ENCODE results near the gene ZBTB7C.
"Not testable (repeated sequence)": the region's sequence is repeated elsewhere in the genome, so short reads cannot be mapped to it uniquely, and the experiment has no call there.

Gene ZBTB7C

GRCh38 chr18:48296581-48296980 lies 112.6 kb downstream of the ZBTB7C start:
- DNase-seq (ENCODE audit: low read depth) = no peak

DNA sequence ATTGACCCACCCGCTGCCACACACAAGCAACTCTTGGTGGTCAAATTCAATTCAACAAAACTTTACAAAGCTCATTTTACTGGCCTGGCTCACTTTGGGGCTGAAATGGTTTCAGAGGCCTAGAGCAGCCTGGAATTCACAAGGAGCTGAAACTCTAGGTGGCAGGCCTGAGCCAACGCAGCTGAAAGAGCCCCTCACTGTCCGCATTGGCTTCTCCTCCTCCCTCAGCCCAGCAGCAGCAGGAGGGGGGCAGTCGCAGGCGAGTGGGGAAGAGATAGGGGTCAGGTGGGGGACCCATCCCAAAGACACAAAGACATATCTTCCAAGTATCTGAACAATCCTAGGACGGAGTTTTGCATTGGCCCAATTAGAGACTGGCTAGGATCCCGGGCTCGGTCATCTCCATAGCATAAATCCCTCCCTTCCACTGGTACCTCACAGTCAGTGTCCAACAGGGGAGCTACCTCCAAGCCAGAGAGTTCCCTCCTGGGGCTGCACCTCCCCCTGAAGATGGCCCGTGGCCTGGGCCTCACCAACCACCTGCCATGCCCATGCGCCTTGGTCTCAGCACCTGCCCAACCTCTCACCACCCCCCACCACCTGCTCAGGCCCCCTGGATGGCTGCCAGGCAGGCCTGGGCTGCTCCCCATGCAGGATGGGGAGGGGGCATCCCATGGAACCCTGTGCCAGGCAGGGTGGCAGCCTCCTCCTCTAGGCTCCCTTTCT lies 113.4 kb downstream of the ZBTB7C start:
- DNase-seq (ENCODE audit: low read depth) = no peak

DNA sequence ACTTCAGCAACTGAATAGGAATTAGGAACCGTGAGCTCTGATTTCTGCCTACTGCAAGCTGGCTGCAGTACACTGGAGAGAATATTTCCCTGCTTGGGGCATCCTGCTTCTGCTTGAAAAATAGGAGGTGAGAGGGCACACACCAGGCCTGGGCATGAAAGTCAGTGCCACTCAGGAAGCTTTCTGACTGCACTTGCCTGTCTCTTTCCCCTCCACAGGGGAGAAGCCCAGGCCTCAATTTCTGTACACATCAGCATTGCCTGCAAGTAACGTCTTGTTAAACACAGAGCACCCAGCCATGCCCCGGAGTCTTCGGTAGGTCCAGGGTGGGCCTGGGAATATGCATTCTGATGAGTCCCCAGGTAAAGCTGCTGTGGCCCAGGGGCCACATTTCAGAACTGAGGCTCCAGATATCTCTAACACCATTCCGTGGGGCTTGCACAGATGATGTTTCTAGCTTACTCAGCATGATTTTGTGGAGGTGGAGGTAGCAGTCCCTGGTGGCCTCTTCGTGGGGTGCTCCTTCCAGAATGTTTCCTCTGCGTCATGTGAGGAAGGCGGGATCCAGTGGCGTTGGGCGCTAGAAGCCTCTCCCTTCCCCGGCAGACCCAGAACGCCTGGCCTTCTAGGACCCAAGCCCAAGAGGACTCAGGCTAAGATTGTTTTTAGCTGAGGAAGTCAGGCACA lies 114.1 kb downstream of the ZBTB7C start:
- no peak for DNase-seq (ENCODE audit: low read depth)

- no peak for DNase-seq (ENCODE audit: low read depth)
Observed at GRCh38 chr18:48293954-48294898, 115.0 kb downstream of the ZBTB7C start.

GRCh38 chr18:48292782-48293424 lies 116.3 kb downstream of the ZBTB7C start:
- DNase-seq (ENCODE audit: low read depth) = no peak

GRCh38 chr18:48292229-48292628 lies 117.0 kb downstream of the ZBTB7C start:
- no peak for DNase-seq (ENCODE audit: low read depth)

GRCh38 chr18:48290162-48290926 lies 118.8 kb downstream of the ZBTB7C start:
- no peak for DNase-seq (ENCODE audit: low read depth)

DNA sequence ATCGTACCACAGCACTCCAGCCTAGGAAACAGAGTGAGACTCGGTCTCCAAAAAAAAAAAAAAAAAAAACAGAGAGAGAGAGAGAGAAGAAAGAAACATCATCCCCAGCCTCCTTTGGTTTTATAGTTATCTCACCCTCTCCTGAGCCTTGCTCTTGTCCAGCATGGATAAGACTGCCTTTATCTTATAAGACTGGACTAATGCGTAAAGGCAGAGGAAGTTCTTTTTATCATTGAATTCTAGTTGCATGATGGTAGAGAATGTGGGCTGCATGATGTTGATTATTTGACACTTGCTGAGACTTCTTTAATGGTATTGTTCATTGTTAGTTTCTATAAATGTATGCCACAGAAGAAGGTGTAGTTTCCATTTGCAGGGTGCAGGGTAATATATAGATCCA lies 124.4 kb downstream of the ZBTB7C start:
- no peak for DNase-seq (ENCODE audit: low read depth)

DNA sequence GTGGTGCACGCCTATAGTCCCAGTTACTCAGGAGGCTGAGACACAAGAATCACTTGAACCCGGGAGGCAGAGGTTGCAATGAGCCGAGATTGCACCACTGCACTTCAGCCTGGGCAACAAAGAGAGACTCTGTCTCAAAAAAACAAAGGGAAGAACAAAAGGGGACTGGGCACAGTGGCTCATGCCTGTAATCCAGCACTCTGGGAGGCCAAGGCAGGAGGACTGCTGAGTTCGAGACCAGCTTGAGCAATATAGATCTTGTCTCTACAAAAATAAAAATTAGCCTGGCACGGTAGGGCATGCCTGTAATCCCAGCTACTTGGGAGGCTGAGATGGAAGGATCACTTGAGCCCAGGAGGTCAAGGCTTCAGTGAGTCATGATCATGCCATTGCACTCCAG lies 125.2 kb downstream of the ZBTB7C start:
- DNase-seq (ENCODE audit: low read depth) = not testable (repeated sequence)

GRCh38 chr18:48281460-48281859 lies 127.7 kb downstream of the ZBTB7C start:
- not testable (repeated sequence) for DNase-seq (ENCODE audit: low read depth)

DNA sequence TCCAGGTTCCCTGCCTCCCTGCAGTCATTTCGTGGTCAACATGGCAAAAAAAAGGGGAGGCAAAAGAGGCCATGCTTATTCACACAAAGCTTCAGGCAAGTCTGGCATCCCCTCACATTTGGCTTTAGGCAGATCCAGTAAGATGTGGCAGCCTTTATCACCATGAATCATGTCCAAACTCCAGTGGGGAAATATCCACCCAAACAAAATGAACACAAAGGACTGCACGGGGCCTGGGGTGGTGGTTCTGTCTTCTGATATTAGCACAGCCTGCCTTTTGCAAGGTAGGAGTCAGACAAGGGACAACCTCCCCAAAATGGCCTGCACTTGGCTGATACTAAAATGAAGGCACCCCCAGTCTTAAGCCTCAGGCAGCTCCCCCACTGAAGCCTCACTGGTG lies 129.9 kb downstream of the ZBTB7C start:
- DNase-seq (ENCODE audit: low read depth) = no peak

- no peak for DNase-seq (ENCODE audit: low read depth)
Observed at GRCh38 chr18:48278081-48278480, 131.1 kb downstream of the ZBTB7C start.

DNA sequence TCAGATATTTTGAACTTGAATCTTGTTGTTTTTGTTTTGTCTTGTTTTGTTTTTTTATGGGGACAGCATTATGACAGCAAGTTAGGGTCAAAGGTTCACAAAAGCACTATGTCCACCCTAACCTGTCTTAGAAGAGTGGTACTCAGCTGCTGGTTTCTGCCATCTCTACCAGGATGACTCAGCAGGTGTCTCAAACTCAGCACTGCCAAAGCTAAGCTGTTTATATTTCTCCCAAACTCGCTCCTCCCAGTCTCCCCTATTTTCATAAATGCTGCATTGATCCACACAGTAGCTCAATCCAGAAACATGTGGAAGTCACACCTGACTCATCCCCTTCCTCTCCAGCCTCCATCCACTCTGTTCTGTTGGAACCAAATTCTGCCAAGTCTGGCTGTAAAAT lies 134.9 kb downstream of the ZBTB7C start:
- DNase-seq (ENCODE audit: low read depth) = no peak

GRCh38 chr18:48270929-48271328 lies 138.3 kb downstream of the ZBTB7C start:
- no peak for DNase-seq (ENCODE audit: low read depth)

GRCh38 chr18:48265328-48265727 lies 143.9 kb downstream of the ZBTB7C start:
- DNase-seq (ENCODE audit: low read depth) = no peak

DNA sequence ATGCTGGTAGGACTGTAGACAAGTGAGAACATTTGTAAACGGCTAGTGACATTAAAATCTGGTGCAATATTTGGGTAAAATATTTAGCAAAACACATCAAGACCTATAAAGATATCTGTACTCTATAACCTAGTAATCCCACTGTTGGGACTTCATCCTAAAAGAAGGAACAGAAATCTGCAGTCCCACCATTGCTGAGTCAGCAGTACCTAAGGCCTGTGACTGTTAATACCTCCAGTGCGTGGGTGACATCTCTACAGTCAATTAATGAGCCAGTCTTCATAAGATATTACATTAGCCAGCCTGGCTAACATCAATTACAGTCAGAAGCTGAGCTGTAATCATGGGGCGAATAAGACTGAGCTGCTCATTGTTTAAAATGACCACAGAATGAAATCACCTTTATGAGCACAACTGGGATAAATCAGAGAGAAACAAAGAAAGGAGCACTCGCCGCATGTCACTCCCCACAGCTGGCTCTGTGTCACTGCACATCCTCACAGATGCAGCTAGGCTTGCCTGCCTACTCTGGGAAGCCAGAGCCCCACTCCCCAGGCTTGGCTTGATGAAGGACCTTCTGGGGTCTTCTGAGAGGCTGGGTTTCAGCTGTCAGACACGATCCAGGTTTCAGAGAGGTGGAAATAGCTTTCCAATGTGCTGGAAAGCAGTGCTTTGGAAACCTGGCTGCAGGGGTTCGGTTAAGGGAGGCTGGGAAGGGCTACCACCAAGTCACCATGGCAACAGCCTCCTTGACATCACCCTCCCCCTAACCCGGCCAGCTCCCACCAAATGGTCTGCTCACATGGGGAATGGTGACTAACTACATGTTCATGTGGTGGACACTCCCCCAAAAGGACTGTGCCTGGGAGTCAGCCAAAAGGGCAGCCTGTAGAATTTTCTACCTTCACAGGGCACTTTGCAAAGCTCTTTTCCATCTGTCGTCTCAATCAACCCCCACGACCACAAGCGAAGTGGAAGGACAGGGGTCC lies 145.0 kb downstream of the ZBTB7C start:
- no peak for DNase-seq (ENCODE audit: low read depth)

DNA sequence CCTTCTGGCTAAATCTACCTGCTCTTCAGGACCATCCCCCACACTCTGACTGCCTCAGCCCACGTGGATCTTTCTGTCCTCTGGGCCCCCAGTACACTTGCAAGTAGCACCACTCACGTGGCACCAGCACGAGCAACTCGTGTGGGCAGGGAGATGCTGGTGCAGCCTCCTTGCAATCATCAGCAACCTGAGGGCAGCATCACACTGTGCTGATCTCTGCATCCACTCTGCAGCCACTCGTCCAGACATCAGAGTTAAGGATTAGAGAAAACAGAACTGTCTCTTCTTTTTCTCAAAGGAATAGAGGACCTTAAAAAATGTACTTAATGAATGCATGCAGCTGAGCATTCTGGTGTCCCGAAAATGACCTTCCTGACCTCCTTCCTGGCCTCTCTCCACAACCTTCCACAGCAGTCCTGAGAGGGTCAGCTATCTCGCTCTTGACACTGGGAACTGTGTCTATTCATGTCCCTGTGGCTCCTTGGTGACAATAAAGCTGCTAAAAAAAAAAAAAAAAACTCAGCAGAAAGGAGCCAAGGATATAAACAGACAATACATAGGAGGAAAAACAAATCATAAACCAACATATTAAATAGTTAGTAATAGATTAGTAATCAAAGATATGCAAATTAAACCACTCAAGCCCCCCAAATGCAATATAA lies 145.9 kb downstream of the ZBTB7C start:
- DNase-seq (ENCODE audit: low read depth) = no peak

GRCh38 chr18:48260237-48260636 lies 148.9 kb downstream of the ZBTB7C start:
- no peak for DNase-seq (ENCODE audit: low read depth)

DNA sequence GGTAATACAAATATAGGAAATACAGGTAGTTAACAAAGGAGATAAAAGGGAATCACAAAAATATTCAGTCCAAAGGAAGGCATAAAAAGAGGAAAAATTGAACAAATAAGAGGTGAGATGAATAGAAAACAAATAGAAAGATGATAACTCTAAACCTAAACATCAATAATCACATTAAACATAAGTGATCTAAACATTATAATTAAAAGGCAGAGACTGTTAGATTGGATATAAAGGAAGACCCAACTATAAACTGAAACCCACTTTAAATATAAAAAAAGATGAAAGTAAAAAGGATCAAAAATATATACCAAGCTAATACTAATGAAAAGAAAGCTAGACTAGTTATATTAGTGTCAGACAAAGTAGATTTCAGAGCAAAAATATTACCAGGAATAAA lies 152.3 kb downstream of the ZBTB7C start:
- no peak for DNase-seq (ENCODE audit: low read depth)

Data from activated T-helper 9 cell treated with anti-CD3 and anti-CD28 coated beads, Interleukin-2, amount 50 U/mL, for 16 hours (primary cell).